DND-41 (cell line): Measurements from ENCODE around the gene ADAMTS15.

Source experiments
- ATAC-seq: fragments of 200-7000 bp; cut with Tn5 transposase; 3 replicates; pipeline ENCODE4 v1.9.1; 2021; ENCODE audit warnings: low read depth; ENCODE audit not compliant: insufficient read depth
- DNase-seq: peaks from one replicate; pipeline ENCODE4 v3.0.0-alpha.2; 2020
- H2AFZ ChIP-seq: 2 replicates; pipeline ENCODE4 v1.6.0; 2012; ENCODE audit warnings: low read depth, low read length
- H3K27ac ChIP-seq: 2 replicates; pipeline ENCODE4 v1.5.1; 2012; ENCODE audit warnings: low read length, inconsistent platforms
- H3K27me3 ChIP-seq: fragments of 200-600 bp; sonication (generic); 2 replicates; pipeline ENCODE4 v1.6.0; 2012; ENCODE audit warnings: low read length, mild to moderate bottlenecking, inconsistent platforms; ENCODE audit not compliant: insufficient read depth, poor library complexity
- H3K36me3 ChIP-seq: 2 replicates; pipeline ENCODE4 v1.5.1; 2012; ENCODE audit warnings: low read length, inconsistent platforms; ENCODE audit not compliant: insufficient read depth
- H3K4me1 ChIP-seq: 2 replicates; pipeline ENCODE4 v1.5.1; 2012; ENCODE audit warnings: mild to moderate bottlenecking, low read length; ENCODE audit not compliant: insufficient read depth
- H3K4me2 ChIP-seq: 2 replicates; pipeline ENCODE4 v1.6.0; 2012; ENCODE audit warnings: mild to moderate bottlenecking, moderate library complexity, low read length, inconsistent platforms; ENCODE audit not compliant: insufficient read depth
- H3K4me3 ChIP-seq, 2 experiments: fragments of 200-600 bp in 1 of 2; shearing (Covaris generic) in 1 of 2; 2 replicates each; pipeline ENCODE4 v1.5.1; 2012 to 2016; ENCODE audit warnings: inconsistent platforms in 2 of 2, low read length in 2 of 2, mild to moderate bottlenecking in 2 of 2, low read depth in 1 of 2, moderate library complexity in 1 of 2
- H3K79me2 ChIP-seq: 2 replicates; pipeline ENCODE4 v1.6.0; 2012; ENCODE audit warnings: low read length, inconsistent platforms; ENCODE audit not compliant: insufficient read depth
- H3K9ac ChIP-seq: 2 replicates; pipeline ENCODE4 v1.6.0; 2012; ENCODE audit warnings: low read depth, mild to moderate bottlenecking, inconsistent platforms, low read length, moderate library complexity
- H3K9me3 ChIP-seq: 2 replicates; pipeline ENCODE4 v1.5.1; 2012; ENCODE audit warnings: low read length, moderate library complexity, mild to moderate bottlenecking, inconsistent platforms; ENCODE audit not compliant: insufficient read depth, severe bottlenecking
- H4K20me1 ChIP-seq: 2 replicates; pipeline ENCODE4 v1.6.0; 2012; ENCODE audit warnings: low read length; ENCODE audit not compliant: insufficient read depth
- CTCF ChIP-seq: IDR thresholded peaks from 2 replicates; pipeline ENCODE4 v1.5.1; 2012; ENCODE audit warnings: borderline replicate concordance, low read length, moderate library complexity, mild to moderate bottlenecking; ENCODE audit not compliant: poor library complexity, severe bottlenecking; ENCODE audit errors: extremely low read depth
- EZH2 ChIP-seq: IDR thresholded peaks from 3 replicates; pipeline ENCODE4 v1.6.1; 2012; ENCODE audit warnings: borderline replicate concordance, low read depth, mild to moderate bottlenecking, moderate library complexity, low read length, inconsistent platforms; ENCODE audit not compliant: severe bottlenecking

ADAMTS15 gene

GRCh38 chr11:130409594-130410388, 38.7 kb upstream of the ADAMTS15 start:
- ATAC-seq = no peak
- H3K9ac ChIP-seq = no peak overlapping the region

GRCh38 chr11:130411223-130411622, 37.2 kb upstream of the ADAMTS15 start:
- Histone ChIP-seq H3K27me3 (peaks cover 19% of the 10 kb centered on the region), H3K9me3 (no peaks in the 10 kb centered on the region), H3K4me3 (no peak overlapping the region), H3K9ac (no peak overlapping the region), H2AFZ (no peak overlapping the region), H3K4me1 (no peaks in the 10 kb centered on the region), H4K20me1 (no peaks in the 10 kb centered on the region), H3K4me2 (no peak overlapping the region), H3K79me2 (no peaks in the 10 kb centered on the region), H3K36me3 (no peaks in the 10 kb centered on the region), H3K27ac (no peak overlapping the region)
- no peak for ATAC-seq
- TF ChIP-seq CTCF (no peak), EZH2 (no peak)
- DNase-seq = no peak

More at GRCh38 chr11:130409594-130410388, 38.7 kb upstream of the ADAMTS15 start:
- Histone ChIP-seq H3K27ac (no peak overlapping the region), H3K36me3 (no peaks in the 10 kb centered on the region), H3K27me3 (peaks cover 18% of the 10 kb centered on the region), H3K4me1 (no peaks in the 10 kb centered on the region), H3K4me2 (no peak overlapping the region), H3K79me2 (no peaks in the 10 kb centered on the region), H3K4me3 (no peak overlapping the region), H4K20me1 (no peaks in the 10 kb centered on the region), H3K9me3 (no peaks in the 10 kb centered on the region), H2AFZ (no peak overlapping the region)
- DNase-seq = no peak
- TF ChIP-seq EZH2 (no peak), CTCF (no peak)

- no peaks in the 10 kb centered on the region for H3K79me2 ChIP-seq
- no peak for ATAC-seq
- H3K4me1 ChIP-seq = no peaks in the 10 kb centered on the region
- no peaks in the 10 kb centered on the region for H3K9me3 ChIP-seq
- H3K9ac ChIP-seq = no peak overlapping the region
- H4K20me1 ChIP-seq = no peaks in the 10 kb centered on the region
- no peaks in the 10 kb centered on the region for H3K36me3 ChIP-seq
- H2AFZ ChIP-seq = no peak overlapping the region
- no peak overlapping the region for H3K4me2 ChIP-seq
- DNase-seq = no peak
- H3K27me3 ChIP-seq = peaks cover 21% of the 10 kb centered on the region
- no peak overlapping the region for H3K4me3 ChIP-seq
- no peak overlapping the region for H3K27ac ChIP-seq
- no peak for TF ChIP-seq CTCF
- TF ChIP-seq EZH2 = no peak
Measured at GRCh38 chr11:130413405-130414106, 34.9 kb upstream of the ADAMTS15 start.
